PC-9 (cell line): ENCODE data around the gene TMEM151A. TPM values are rescaled to one million over a fixed set of nuclear protein-coding genes. Genes with fewer than 3 reads are reported as not detected.

Experiments
- BruUV-seq: library from RNA; stranded (reverse); fragments of 400-500 nt; replicated peaks from 2 replicates; lab custom pipeline; 2021; lab: Mats Ljungman, UMichigan
- CTCF ChIA-PET: fragments of 300-600 bp; sonication (Branson Sonifier 250); formaldehyde crosslinking; loops from one replicate; lab custom pipeline; 2022; ENCODE audit warnings: antibody characterized with exemption; lab: Charles Lee
- POLR2A ChIA-PET: fragments of 300-600 bp; sonication (Branson Sonifier 250); formaldehyde crosslinking; loops from one replicate; lab custom pipeline; 2022; ENCODE audit warnings: antibody characterized with exemption; ENCODE audit not compliant: unreplicated experiment; lab: Charles Lee
- DNase-seq, 2 experiments: peaks; one replicate each; pipeline versions ENCODE4 v3.0.0 to v3.0.0-alpha.2; 2015 to 2022; ENCODE audit warnings: mixed read lengths in 1 of 2
- H2AFZ ChIP-seq: fragments of 200-600 bp; sonication (generic); 2 replicates; pipeline ENCODE4 v1.8.1; 2017; ENCODE audit warnings: antibody characterized with exemption
- H3F3A ChIP-seq: fragments of 200-600 bp; sonication (generic); 2 replicates; pipeline ENCODE4 v1.8.1; 2017; ENCODE audit warnings: antibody characterized with exemption, mild to moderate bottlenecking, low read depth; ENCODE audit not compliant: insufficient read depth
- H3K27ac ChIP-seq: fragments of 200-600 bp; sonication (generic); 2 replicates; pipeline ENCODE4 v1.6.1; 2016; ENCODE audit warnings: mixed run types
- H3K27me3 ChIP-seq: fragments of 200-600 bp; sonication (generic); 2 replicates; pipeline ENCODE4 v1.6.1; 2016; ENCODE audit warnings: low read depth, mixed run types; ENCODE audit not compliant: insufficient read depth
- H3K36me3 ChIP-seq: fragments of 200-600 bp; sonication (generic); 2 replicates; pipeline ENCODE4 v1.6.1; 2016; ENCODE audit warnings: low read depth, mixed run types
- H3K4me1 ChIP-seq: fragments of 200-600 bp; sonication (generic); replicated peaks from 2 replicates; pipeline ENCODE4 v1.6.1; 2016; ENCODE audit warnings: mixed run types; ENCODE audit not compliant: insufficient read depth
- H3K4me2 ChIP-seq: fragments of 200-600 bp; sonication (generic); 2 replicates; pipeline ENCODE4 v1.6.1; 2017; ENCODE audit warnings: mixed run types
- H3K4me3 ChIP-seq: fragments of 200-600 bp; sonication (generic); 2 replicates; pipeline ENCODE4 v1.6.1; 2016; ENCODE audit warnings: mixed run types
- H3K79me2 ChIP-seq: fragments of 200-600 bp; sonication (generic); 2 replicates; pipeline ENCODE4 v1.6.1; 2017; ENCODE audit warnings: low read depth, mixed run types
- H3K9me2 ChIP-seq: fragments of 200-600 bp; sonication (generic); 2 replicates; pipeline ENCODE4 v1.8.1; 2017; ENCODE audit warnings: mild to moderate bottlenecking; ENCODE audit not compliant: insufficient read depth
- H3K9me3 ChIP-seq: fragments of 200-600 bp; sonication (generic); 2 replicates; pipeline ENCODE4 v1.8.1; 2016; ENCODE audit warnings: low read depth; ENCODE audit not compliant: insufficient read depth
- H4K20me1 ChIP-seq: fragments of 200-600 bp; sonication (generic); 2 replicates; pipeline ENCODE4 v1.8.1; 2017; ENCODE audit not compliant: insufficient read depth
- CTCF ChIP-seq: fragments of 200-600 bp; sonication (generic); conservative IDR thresholded peaks from 2 replicates; pipeline ENCODE4 v1.6.1; 2017; ENCODE audit warnings: mixed run types, antibody characterized with exemption, mild to moderate bottlenecking, moderate library complexity
- EZH2 ChIP-seq: fragments of 200-600 bp; sonication (generic); IDR thresholded peaks from 2 replicates; pipeline ENCODE4 v1.8.0; 2017; ENCODE audit warnings: antibody characterized with exemption, low read depth
- intact Hi-C: fragments of 100-400 bp; cut with micrococcal nuclease; formaldehyde crosslinking; loops from one replicate; pipeline ENCODE4 v1.10.0; 2022; ENCODE audit not compliant: unreplicated experiment
- total RNA-seq: library from RNA; stranded (reverse); gene quantifications from 2 replicates; pipeline ENCODE4 v1.2.3, GENCODE V29; 2021

TMEM151A gene
- total RNA-seq, 1 experiment from 2014 or later = 0.22 TPM

DNA sequence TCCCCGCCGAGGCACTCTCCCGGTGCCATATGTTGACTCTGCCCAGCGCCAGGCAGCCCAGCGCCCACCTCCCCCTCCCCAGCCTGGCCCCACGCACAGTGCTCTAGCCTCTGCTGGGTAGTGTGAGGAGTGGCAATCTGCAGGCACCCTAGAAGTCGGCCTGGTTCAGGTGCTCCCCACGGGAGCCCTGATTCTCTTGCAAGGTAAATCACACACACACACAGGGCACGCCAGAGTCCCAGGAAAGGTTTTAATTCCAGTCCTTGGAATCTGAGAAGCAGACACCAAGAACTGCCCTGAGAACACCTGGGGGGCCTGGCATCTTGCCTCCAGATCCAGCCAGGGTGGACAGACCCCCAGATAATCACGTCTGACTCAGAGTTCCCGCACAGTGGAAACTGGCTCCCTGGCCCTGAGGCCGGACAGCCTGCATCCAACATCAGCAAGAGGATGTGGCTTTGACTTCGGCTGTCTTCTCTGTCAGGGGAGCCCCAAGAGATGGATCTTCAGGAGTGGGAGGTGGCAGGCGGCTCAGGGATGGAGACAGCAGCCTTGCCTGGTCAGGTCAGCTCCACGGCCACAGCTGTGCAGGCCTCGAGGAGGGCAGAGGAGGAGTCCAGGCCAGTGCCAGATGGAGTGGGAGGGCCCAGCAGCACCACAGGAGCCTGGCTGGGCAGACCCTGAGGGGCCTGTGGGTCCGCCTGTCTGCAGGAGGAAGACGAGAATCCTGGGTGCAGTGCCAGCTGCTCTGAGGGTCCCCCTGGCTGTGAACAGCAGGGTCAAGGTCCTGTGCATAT is 45.6 kb downstream of the TMEM151A start:
- intact Hi-C loops = loop anchor here (2.0 kb wide), 1 partner anchor 114 kb away; no protein-coding TSS in a partner anchor
- H3K4me2 ChIP-seq = peak overlapping the region; percentile 82; the same call in 1 of the 2 replicates
- peaks cover 8% of the 10 kb centered on the region; the same call in 1 of the 2 replicates for H3K79me2 ChIP-seq
- no peaks in the 10 kb centered on the region for H3K36me3 ChIP-seq
- no peaks in the 10 kb centered on the region for H3K27me3 ChIP-seq
- POLR2A ChIA-PET = no interaction called here
- no peak overlapping the region for H2AFZ ChIP-seq
- DNase-seq = no peak
- peaks cover 16% of the 10 kb centered on the region; the same call in 1 of the 2 replicates for H3F3A ChIP-seq
- peaks cover 8% of the 10 kb centered on the region for H4K20me1 ChIP-seq
- peaks cover 16% of the 10 kb centered on the region for H3K4me1 ChIP-seq
- TF ChIP-seq CTCF (no peak), EZH2 (no peak)
- no peak overlapping the region for H3K4me3 ChIP-seq
- H3K27ac ChIP-seq = no peak overlapping the region
- CTCF ChIA-PET = no interaction called here
- no peaks in the 10 kb centered on the region for H3K9me3 ChIP-seq
- no TSS peak for BruUV-seq
- H3K9me2 ChIP-seq = no peaks in the 10 kb centered on the region

DNA sequence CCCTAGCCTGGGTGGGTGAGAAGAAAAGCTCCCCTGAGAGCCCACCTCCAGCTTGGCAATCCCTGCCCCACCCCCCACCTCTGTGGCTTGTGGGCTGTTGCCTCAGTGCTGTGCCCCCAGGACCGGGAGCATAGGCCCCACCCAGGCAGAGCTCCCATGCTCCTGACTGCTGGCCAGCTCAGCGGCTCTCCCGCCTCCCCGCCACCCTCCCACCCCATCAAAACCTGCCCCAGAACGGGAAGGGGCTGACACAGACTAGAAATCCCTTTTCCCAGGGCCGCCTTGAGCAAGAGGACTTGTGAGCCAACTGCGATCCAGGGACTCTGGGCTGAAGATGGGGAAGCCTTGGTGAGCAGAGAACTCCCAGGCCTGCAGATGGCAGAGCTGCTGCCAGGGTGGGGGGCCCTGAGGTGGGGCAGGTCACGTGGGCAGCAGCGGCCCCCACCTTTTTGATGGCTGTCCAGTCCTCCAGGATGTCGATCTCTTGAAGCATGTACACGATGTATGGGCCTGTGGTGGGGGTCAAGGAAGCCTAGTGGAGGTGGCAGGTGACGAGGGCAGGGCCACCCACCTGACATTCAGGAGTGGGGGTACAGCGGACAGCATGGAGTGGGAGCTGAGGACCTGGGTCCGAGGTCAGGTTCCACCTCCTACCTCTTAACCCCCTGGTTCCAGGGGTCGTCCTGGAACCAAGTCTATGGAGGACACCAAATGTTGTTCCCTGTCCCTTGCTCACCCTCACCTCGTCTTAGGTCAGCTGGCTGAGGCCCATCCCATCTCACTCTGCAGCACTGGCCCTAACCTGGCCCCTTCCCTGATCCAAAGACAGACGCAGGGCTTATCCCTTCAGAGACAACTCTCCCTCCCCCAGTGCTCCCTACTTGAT is 46.8 kb downstream of the TMEM151A start:
- intact Hi-C loops = no loop called here
- TF ChIP-seq CTCF = no peak
- no peak for TF ChIP-seq EZH2
- peaks cover 19% of the 10 kb centered on the region for H3K4me1 ChIP-seq
- DNase-seq = no peak
- H3K4me3 ChIP-seq = no peak overlapping the region
- no peaks in the 10 kb centered on the region for H3K9me2 ChIP-seq
- BruUV-seq = no TSS peak
- no peaks in the 10 kb centered on the region for H3K36me3 ChIP-seq
- ChIA-PET POLR2A (interaction anchor here (0.7 kb wide), 1 partner anchor 26 kb away, joined by 5 read pairs; no protein-coding TSS in a partner anchor), CTCF (interaction anchor here (0.5 to 0.6 kb wide), 3 partner anchors 28 to 388 kb away, joined by 3 to 8 read pairs (median 7); no protein-coding TSS in a partner anchor)
- H2AFZ ChIP-seq = no peak overlapping the region
- H3F3A ChIP-seq = peaks cover 20% of the 10 kb centered on the region; the same call in 1 of the 2 replicates
- H4K20me1 ChIP-seq = peaks cover 14% of the 10 kb centered on the region
- no peak overlapping the region for H3K4me2 ChIP-seq
- no peaks in the 10 kb centered on the region for H3K27me3 ChIP-seq
- H3K9me3 ChIP-seq = no peaks in the 10 kb centered on the region
- peaks cover 18% of the 10 kb centered on the region for H3K79me2 ChIP-seq
- no peak overlapping the region for H3K27ac ChIP-seq

DNA sequence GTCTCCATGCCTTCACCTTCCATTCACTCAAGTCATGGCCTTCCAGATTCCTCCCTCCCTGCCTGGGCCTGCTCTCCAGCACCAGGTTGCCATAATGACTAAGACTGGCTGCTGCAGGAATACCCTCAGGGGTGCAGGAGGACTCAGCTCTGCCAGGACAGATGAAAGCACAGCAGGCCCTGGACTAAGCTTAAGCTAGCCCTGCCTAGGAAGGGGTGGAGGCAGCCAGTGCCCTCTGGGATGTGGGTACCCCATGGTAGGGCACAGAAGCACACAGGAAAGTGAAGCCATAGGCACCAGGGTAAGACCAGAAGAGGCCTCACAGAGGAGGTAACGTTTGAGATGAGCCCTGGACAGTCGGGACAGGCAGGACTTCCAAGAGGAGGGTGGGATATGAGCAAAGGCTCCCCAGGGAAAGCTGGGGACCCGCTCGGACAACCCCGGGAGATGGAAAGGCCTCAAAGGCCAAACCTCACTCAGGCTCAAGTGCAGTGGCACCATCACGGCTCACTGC is 47.5 kb downstream of the TMEM151A start:
- Histone ChIP-seq H3K9me3 (no peaks in the 10 kb centered on the region), H2AFZ (no peak overlapping the region), H3K4me2 (no peak overlapping the region), H4K20me1 (peaks cover 18% of the 10 kb centered on the region), H3K4me3 (no peak overlapping the region), H3K36me3 (no peaks in the 10 kb centered on the region), H3F3A (peaks cover 24% of the 10 kb centered on the region; the same call in 1 of the 2 replicates), H3K27me3 (no peaks in the 10 kb centered on the region), H3K27ac (no peak overlapping the region), H3K79me2 (peaks cover 25% of the 10 kb centered on the region), H3K9me2 (no peaks in the 10 kb centered on the region), H3K4me1 (peaks cover 26% of the 10 kb centered on the region)
- DNase-seq = no peak
- ChIA-PET CTCF (interaction anchor here (0.5 kb wide), 2 partner anchors 14 to 29 kb away, joined by 3 read pairs; no protein-coding TSS in a partner anchor), POLR2A (interaction anchor here (0.5 kb wide), 1 partner anchor 545 kb away, joined by 6 read pairs; no protein-coding TSS in a partner anchor)
- TF ChIP-seq EZH2 (no peak), CTCF (no peak)
- intact Hi-C loops = no loop called here
- no TSS peak for BruUV-seq
